VCaP (cell line): Measurements from ENCODE around the gene TLE2.

Experiments used
- H3K27ac ChIP-seq: fragments of 450-650 bp; 2 replicates; pipeline ENCODE4 v1.5.1; 2017
- TF ChIP-seq, protein P1 (sequence below): fragments of 450-650 bp; conservative IDR thresholded peaks from 2 replicates; pipeline ENCODE4 v1.5.1; 2017; ENCODE audit warnings: mild to moderate bottlenecking, moderate library complexity

The TLE2 gene

DNA sequence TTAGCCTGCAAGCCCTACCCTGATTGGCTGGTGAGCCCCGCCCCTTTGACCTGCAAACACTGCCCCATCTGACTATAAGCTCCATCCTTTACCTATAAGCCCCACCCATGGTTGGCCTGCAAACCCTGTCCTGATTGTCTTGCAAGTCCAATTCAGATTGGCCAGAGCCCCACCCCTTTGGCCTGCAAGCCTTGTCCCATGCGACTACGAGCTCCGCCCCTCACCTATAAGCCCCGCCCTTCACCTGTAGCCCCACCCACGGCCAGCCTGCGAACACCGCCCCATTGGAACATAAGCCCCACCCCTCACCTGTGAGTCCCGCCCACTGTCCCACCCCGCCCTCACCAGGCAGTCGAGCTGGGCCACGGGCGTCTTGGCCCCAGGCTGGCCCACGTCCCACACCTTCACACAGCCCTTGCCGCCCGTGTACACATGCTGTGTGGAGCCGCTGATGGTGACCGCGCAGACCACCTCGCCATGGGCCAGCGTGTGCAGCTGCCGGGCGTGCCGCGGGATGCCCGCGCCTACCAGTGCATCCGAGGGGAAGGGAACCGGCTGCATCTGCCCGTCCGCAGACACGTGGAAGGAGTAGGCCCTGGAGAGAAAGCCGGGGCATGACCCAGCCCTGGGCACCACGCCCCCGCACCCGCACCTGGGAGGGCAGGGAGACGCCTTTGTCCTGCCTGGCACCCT lies 22.9 kb downstream of the TLE2 start:
- TF ChIP-seq, protein P1, sequence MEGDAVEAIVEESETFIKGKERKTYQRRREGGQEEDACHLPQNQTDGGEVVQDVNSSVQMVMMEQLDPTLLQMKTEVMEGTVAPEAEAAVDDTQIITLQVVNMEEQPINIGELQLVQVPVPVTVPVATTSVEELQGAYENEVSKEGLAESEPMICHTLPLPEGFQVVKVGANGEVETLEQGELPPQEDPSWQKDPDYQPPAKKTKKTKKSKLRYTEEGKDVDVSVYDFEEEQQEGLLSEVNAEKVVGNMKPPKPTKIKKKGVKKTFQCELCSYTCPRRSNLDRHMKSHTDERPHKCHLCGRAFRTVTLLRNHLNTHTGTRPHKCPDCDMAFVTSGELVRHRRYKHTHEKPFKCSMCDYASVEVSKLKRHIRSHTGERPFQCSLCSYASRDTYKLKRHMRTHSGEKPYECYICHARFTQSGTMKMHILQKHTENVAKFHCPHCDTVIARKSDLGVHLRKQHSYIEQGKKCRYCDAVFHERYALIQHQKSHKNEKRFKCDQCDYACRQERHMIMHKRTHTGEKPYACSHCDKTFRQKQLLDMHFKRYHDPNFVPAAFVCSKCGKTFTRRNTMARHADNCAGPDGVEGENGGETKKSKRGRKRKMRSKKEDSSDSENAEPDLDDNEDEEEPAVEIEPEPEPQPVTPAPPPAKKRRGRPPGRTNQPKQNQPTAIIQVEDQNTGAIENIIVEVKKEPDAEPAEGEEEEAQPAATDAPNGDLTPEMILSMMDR: no peak
- H3K27ac ChIP-seq: no peak overlapping the region

DNA sequence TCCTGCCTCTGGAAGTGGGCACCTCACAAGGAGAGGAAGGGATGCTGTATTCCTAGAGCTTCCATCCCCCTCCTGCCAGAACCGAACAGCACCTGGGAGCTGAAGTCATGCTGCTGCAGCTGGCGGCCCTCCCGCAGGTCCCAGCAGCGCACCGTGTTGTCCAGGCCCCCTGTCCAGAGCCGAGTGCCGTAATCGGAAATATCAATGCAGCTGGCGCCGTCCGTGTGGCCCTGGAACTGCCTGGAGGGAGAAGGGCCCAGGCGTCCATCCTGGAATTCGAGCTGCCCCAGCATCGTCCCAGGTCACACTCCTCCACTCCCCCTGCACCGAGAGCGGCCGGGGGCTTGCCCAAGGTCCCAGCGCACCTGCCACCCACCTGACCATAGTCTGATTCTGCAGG lies 23.7 kb downstream of the TLE2 start:
- TF ChIP-seq, protein P1: no peak
- no peak overlapping the region for H3K27ac ChIP-seq

DNA sequence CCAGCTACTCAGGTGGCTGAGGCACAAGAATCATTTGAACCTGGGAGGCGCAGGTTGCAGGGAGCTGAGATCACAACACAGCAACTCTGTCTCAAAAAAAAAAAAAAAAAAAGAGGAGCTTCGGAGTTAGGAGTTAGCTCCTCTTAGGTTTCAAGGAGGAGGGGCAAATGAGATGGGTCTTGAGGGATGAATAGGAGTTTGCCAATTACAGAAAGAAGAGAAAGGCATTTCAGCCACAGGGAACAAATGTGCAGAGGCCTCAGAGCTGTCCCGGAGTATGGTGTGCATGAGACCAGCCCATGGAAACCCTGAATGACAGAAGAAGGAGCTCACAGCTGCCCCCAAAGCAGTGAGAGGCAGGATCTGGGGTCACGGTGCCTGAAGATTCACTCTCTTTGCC lies 24.6 kb downstream of the TLE2 start:
- TF ChIP-seq, protein P1: no peak

DNA sequence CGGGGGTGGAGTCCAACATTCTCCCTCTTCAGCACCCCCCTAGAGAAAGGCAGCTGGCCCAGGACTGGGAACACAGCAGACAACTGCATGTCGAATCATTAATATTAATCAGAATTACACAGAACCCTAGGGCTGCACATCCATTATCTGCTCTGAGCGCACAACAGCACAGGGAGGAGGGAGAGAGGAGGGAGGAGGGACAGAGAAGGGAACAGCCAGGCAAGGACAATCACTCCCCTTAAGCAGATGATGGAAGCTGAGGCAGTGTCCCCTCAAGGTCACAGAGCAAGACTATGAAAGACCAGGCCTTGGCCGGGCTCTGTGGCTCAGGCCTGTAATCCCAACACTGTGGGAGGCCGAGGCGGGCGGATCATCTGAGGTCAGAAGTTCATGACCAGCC lies 26.0 kb downstream of the TLE2 start:
- no peak overlapping the region for H3K27ac ChIP-seq
- TF ChIP-seq, protein P1: no peak

More for the DNA sequence above, 24.6 kb downstream of the TLE2 start:
- H3K27ac ChIP-seq: no peak overlapping the region

DNA sequence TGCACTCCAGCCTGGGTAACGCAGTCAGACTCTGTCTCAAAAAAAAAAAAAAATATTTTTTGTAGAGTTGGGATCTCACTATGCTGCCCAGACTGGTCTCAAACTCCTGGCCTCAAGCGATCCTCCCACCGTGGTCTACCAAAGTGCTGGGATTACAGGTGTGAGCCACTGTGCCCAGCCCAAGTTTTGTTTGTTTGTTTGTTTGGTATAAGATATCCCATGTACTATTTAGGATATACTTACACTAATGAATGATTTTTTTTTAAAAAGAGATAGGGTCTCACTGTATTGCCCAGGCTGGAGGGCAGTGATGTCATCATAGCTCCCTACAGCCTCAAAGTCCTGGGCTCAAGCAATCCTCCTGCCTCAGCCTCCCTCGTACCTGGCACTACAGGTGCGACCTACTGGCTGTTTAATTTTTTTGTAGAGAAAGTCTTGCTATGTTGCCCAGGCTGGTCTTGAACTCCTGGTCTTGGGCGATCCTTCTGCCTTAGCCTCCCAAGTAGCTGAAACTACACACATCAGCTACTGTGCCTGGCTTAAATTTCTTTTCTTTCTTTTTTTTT lies 27.8 kb downstream of the TLE2 start:
- no peak overlapping the region for H3K27ac ChIP-seq
- TF ChIP-seq, protein P1: no peak

DNA sequence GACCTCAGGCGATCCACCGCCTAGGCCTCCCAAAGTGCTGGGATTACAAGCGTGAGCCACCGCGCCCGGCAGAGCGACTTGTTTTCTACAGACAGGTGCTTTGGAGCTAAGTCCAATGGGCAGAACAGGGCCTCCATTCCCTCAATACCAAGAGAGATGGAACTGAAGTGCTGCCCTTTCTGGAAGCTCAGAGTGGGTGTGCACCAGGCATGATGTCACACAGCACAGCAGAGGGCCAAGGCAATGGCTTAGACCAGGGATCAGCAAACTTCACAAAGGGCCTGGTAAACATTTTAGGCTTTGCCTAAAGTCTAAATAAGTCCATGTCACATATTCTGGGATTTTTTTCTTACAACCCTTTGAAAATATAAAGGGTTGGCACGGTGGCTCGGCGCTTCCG lies 30.4 kb downstream of the TLE2 start:
- H3K27ac ChIP-seq: no peak overlapping the region
- TF ChIP-seq, protein P1: no peak

DNA sequence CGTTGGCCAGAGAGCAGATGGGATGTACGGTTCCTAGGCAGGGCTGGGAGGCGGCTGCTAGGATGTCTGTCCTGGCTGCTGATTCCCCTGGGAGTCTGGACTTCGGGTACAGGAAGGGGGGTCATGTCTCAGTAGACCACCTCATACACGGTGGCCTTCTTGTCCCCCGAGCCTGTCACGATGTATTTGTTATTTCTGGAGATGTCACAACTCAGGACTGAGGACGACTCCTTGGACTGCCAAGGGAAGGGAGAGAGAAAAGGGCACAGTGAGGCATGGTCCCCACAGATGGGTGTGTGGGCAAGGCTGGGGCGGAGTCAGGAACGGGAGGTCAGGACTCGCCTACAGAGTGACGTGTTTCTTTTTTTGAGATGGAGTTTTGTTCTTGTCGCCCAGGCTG lies 31.4 kb downstream of the TLE2 start:
- H3K27ac ChIP-seq: no peak overlapping the region
- TF ChIP-seq, protein P1: no peak
